Measurements from ENCODE around the gene RPS6KC1. TPM values are rescaled to one million over a fixed set of nuclear protein-coding genes. Genes with fewer than 3 reads are reported as not detected.

Gene RPS6KC1
- total and polyA plus RNA-seq, 2 of the 4 experiments (the other 2 are of a cell fraction): 7.9 to 23.7 TPM

GRCh38 chr1:213273546-213273945, 222.5 kb downstream of the RPS6KC1 start:
- WGBS, 2 experiments (ENCODE audit: extremely low coverage in 2 of 2, insufficient read length in 1 of 2): no CpG with 5 or more reads among the region's 2 CpGs
- Histone ChIP-seq H3K27me3 (ENCODE audit: control insufficient read depth, insufficient read depth, low read length) (no peaks in the 10 kb centered on the region), H2BK5ac (ENCODE audit: low read depth, low read length, poor library complexity, severe bottlenecking) (no peak overlapping the region), H3K9ac (ENCODE audit: low read depth, low read length) (no peak overlapping the region), H4K20me1 (ENCODE audit: insufficient read depth, low read length) (no peaks in the 10 kb centered on the region), H2BK120ac (ENCODE audit: low read depth, low read length) (no peak overlapping the region), H3K79me1 (ENCODE audit: low read depth in 1 of 2, low read length in 2 of 2) (no peaks in the 10 kb centered on the region), H3K18ac (ENCODE audit: low read depth, low read length) (no peak overlapping the region), H3K56ac (ENCODE audit: extremely low read depth, insufficient read depth, low read length) (no peak overlapping the region), H3K9me1 (ENCODE audit: insufficient read depth, low read length) (0 out of 2 replicates have a peak, but pooled peaks cover 2% of the 10 kb centered on the region), H4K8ac (ENCODE audit: low read depth in 2 of 2, low read length in 2 of 2) (no peak overlapping the region), H3K9me3 (ENCODE audit: control insufficient read depth, insufficient read depth, low read length) (no peaks in the 10 kb centered on the region), H3K4me2 (ENCODE audit: low read depth, low read length) (no peak overlapping the region), H2AK5ac (ENCODE audit: low read depth, low read length) (no peak overlapping the region), H2BK20ac (ENCODE audit: low read depth, low read length) (no peak overlapping the region), H3K4me1 (ENCODE audit: control insufficient read depth, insufficient read depth, low read length) (no peaks in the 10 kb centered on the region), H3K23ac (ENCODE audit: low read depth, low read length) (no peak overlapping the region), H2BK15ac (ENCODE audit: low read depth, low read length) (no peak overlapping the region), H3K27ac (ENCODE audit: insufficient read depth, low read length) (no peak overlapping the region), H4K91ac (ENCODE audit: insufficient read depth, low read depth, low read length) (no peak overlapping the region), H2AK9ac (replicated peaks; ENCODE audit: low read depth, low read length, poor library complexity) (no peak overlapping the region), H3K4ac (ENCODE audit: low read depth, low read length) (no peak overlapping the region), H3K14ac (replicated peaks; ENCODE audit: low read depth, low read length) (no peak overlapping the region), H2AFZ (replicated peaks; ENCODE audit: low read length, poor library complexity) (no peak overlapping the region), H3K4me3 (ENCODE audit: insufficient read depth, low read depth, low read length) (no peak overlapping the region), H3K36me3 (ENCODE audit: control insufficient read depth, insufficient read depth, low read length) (peaks cover 3% of the 10 kb centered on the region), H4K5ac (ENCODE audit: low read depth, low read length) (no peak overlapping the region)
- TF ChIP-seq RFX5 (IDR thresholded peaks at IDR 0.05; ENCODE audit: low read depth, low read length): no peak
- no peak for TF ChIP-seq RCOR1 (IDR thresholded peaks at IDR 0.05; ENCODE audit: insufficient replicate concordance, low read length)
- TF ChIP-seq FOS (IDR thresholded peaks at IDR 0.05; ENCODE audit: low read depth, low read length): no peak
- no peak for TF ChIP-seq CTCF (conservative IDR thresholded peaks at IDR 0.05; ENCODE audit: low read depth, low read length)
- TF ChIP-seq POLR2A (IDR thresholded peaks at IDR 0.05; ENCODE audit: low read depth, low read length): no peak
- no peak for TF ChIP-seq CEBPB (IDR thresholded peaks at IDR 0.05; ENCODE audit: low read depth, low read length)
- in situ Hi-C loops (cut with MboI; ENCODE audit: low sequenced_read_pairs): no loop called here
- intact Hi-C loops (cut with micrococcal nuclease): no loop called here
- ChIA-PET POLR2A (ENCODE audit: unreplicated experiment) (no interaction called here), CTCF (no interaction called here)
- no TSS peak for BruUV-seq (replicated peaks)
- DNase-seq (no peak), ATAC-seq (ENCODE audit: low read depth) (no peak)
- dilution Hi-C loops (cut with HindIII; ENCODE audit: low sequenced_read_pairs, unreplicated experiment): no loop called here
